ENCODE data around the gene FUBP3. TPM values are rescaled to one million over a fixed set of nuclear protein-coding genes. Genes with fewer than 3 reads are reported as not detected.

FUBP3 gene
- total RNA-seq, 1 experiment from 2014 or later = 78.6 TPM

DNA sequence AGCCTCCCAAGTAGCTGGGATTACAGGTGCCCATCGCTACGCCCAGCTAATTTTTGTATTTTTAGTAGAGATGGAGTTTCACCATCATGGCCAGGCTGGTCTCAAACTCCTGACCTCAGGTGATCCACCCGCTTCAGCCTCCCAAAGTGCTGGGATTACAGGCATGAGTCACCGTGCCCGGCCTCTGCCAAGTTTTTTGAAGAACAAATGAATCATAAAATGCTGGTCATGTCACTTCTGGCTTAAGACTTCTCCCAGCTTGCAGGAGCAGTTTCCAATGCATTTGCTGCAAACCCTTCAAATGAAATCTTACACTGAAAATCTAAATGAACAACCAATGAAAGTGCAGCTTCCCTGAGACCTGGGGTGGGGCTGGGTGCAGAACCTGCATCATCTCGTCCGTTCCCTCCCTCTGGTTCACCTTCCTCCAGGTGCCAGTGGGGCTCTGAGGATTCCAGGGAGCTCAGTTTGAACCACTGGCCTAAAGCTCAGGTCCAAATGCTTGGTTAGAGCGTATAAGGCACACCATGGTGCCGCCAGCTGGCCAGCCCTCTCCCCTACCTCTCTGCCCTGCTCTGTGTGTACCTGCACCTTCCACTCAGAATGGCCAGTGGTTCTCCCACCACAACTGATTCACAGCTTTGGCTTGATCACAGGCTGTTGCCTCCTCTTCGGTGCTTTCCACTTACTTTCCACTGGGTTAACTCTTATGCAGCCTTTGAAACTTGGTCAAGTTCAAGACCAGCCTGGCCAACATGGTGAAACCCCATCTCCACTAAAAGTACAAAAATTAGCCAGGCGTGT, 39.8 kb upstream of the FUBP3 start:
- no peak for DNase-seq
- H3K27ac ChIP-seq (ENCODE audit: insufficient read length, low read depth, low read length) = no peak overlapping the region
- H3K4me1 Mint-ChIP-seq = peaks cover 36 to 64% of the 10 kb centered on the region in 2 experiments
- no CpG with 5 or more reads among the region's 11 CpGs for WGBS (ENCODE audit: extremely low coverage, insufficient read length, low lambda C conversion rate)
- no peak overlapping the region for H3K9ac ChIP-seq (ENCODE audit: extremely low read depth, insufficient read length, low read length)
- no peaks in the 10 kb centered on the region for H4K20me1 ChIP-seq (ENCODE audit: control insufficient read depth, insufficient read depth, insufficient read length)
- no peak overlapping the region for H2BK15ac ChIP-seq (ENCODE audit: low read depth, low read length)
- H2BK20ac ChIP-seq (ENCODE audit: low read depth, low read length, poor library complexity, severe bottlenecking) = no peak overlapping the region
- no peak overlapping the region for H3K4me3 Mint-ChIP-seq
- no peak overlapping the region for H4K8ac ChIP-seq (replicated peaks; ENCODE audit: insufficient read length, low read depth, low read length)
- no peaks in the 10 kb centered on the region; the same call in 1 of the 2 replicates for H3K27me3 ChIP-seq (ENCODE audit: insufficient read depth, low read length)
- no peak overlapping the region for H3K56ac ChIP-seq (ENCODE audit: insufficient read length, low read depth, low read length)
- no peak overlapping the region for H2AK5ac ChIP-seq (ENCODE audit: insufficient read length, low read length)
- TF ChIP-seq, protein P1, sequence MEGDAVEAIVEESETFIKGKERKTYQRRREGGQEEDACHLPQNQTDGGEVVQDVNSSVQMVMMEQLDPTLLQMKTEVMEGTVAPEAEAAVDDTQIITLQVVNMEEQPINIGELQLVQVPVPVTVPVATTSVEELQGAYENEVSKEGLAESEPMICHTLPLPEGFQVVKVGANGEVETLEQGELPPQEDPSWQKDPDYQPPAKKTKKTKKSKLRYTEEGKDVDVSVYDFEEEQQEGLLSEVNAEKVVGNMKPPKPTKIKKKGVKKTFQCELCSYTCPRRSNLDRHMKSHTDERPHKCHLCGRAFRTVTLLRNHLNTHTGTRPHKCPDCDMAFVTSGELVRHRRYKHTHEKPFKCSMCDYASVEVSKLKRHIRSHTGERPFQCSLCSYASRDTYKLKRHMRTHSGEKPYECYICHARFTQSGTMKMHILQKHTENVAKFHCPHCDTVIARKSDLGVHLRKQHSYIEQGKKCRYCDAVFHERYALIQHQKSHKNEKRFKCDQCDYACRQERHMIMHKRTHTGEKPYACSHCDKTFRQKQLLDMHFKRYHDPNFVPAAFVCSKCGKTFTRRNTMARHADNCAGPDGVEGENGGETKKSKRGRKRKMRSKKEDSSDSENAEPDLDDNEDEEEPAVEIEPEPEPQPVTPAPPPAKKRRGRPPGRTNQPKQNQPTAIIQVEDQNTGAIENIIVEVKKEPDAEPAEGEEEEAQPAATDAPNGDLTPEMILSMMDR (conservative IDR thresholded peaks at IDR 0.05) = no peak
- no peaks in the 10 kb centered on the region for H3K9me3 ChIP-seq (ENCODE audit: control insufficient read depth, low read depth, low read length)
- no peak overlapping the region for H3T11ph ChIP-seq (ENCODE audit: low read length)
- no peak overlapping the region for H3K4ac ChIP-seq (ENCODE audit: low read depth, low read length)
- H3K36me3 Mint-ChIP-seq (ENCODE audit: insufficient read depth in 1 of 3, low read depth in 3 of 3) = no peaks in the 10 kb centered on the region
- peaks cover 0 to under 1% of the 10 kb centered on the region in 2 experiments; a peak in 1 of 5 replicates for H3K9me3 Mint-ChIP-seq
- no peak overlapping the region for H3K14ac ChIP-seq (ENCODE audit: insufficient read depth, low read length)
- no peak overlapping the region for H3K4me2 ChIP-seq (ENCODE audit: insufficient read depth, insufficient read length, low read length)
- no peak overlapping the region for H3K27ac Mint-ChIP-seq
- no peak overlapping the region for H2BK12ac ChIP-seq (ENCODE audit: insufficient read length, low read depth, low read length)
- H3K27me3 Mint-ChIP-seq (ENCODE audit: low read depth) = peaks cover 36% of the 10 kb centered on the region
- H4K5ac ChIP-seq (ENCODE audit: insufficient read length, low read depth, low read length) = no peak overlapping the region
- H3K79me2 ChIP-seq (ENCODE audit: insufficient read depth, low read length) = no peaks in the 10 kb centered on the region
- peak overlapping the region; percentile 40 for H3K18ac ChIP-seq (ENCODE audit: insufficient read length, low read depth, low read length)
- no peak overlapping the region for H3K23ac ChIP-seq (ENCODE audit: insufficient read length, low read depth, low read length)
- H2AFZ ChIP-seq (ENCODE audit: low read length) = no peak overlapping the region
- H3K79me1 ChIP-seq (ENCODE audit: insufficient read depth, low read depth, low read length, poor library complexity, severe bottlenecking) = no peaks in the 10 kb centered on the region
- H3K4me1 ChIP-seq (ENCODE audit: insufficient read depth, low read length) = no peaks in the 10 kb centered on the region; the same call in 1 of the 2 replicates
- H4K91ac ChIP-seq (ENCODE audit: insufficient read length, low read depth, low read length) = no peak overlapping the region
- H2BK120ac ChIP-seq (ENCODE audit: low read depth, low read length, poor library complexity, severe bottlenecking) = no peak overlapping the region
- no peaks in the 10 kb centered on the region for H3K23me2 ChIP-seq (ENCODE audit: insufficient read length, low read depth, low read length, poor library complexity, severe bottlenecking)
- H2BK5ac ChIP-seq (ENCODE audit: insufficient read length, low read length) = no peak overlapping the region

All from H9 (cell line).